Fibroblast of upper back skin (primary cell): ENCODE results near the gene HTR1D.

Experiments
- DNase-seq: peaks from one replicate; pipeline ENCODE4 v3.0.0-alpha.2; 2013

HTR1D gene

GRCh38 chr1:23184212-23184934 is 32.9 kb downstream of the HTR1D start:
- peak; percentile 48 for DNase-seq

GRCh38 chr1:23179862-23180261 is 37.4 kb downstream of the HTR1D start:
- no peak for DNase-seq

GRCh38 chr1:23178950-23179349 is 38.4 kb downstream of the HTR1D start:
- no peak for DNase-seq

- no peak for DNase-seq
Observed at GRCh38 chr1:23178414-23178813, 38.9 kb downstream of the HTR1D start.

- peak; percentile 78 for DNase-seq
Observed at GRCh38 chr1:23177438-23178380, 39.6 kb downstream of the HTR1D start.

GRCh38 chr1:23177031-23177430 is 40.3 kb downstream of the HTR1D start:
- DNase-seq = no peak

- DNase-seq = no peak
Observed at GRCh38 chr1:23174426-23175110, 42.7 kb downstream of the HTR1D start.

GRCh38 chr1:23171181-23171755 is 46.0 kb downstream of the HTR1D start:
- no peak for DNase-seq

GRCh38 chr1:23169727-23170335 is 47.5 kb downstream of the HTR1D start:
- peak; percentile 68 for DNase-seq

- DNase-seq = no peak
Observed at GRCh38 chr1:23169195-23169575, 48.1 kb downstream of the HTR1D start.

GRCh38 chr1:23168445-23169194 is 48.7 kb downstream of the HTR1D start, which contains the start of gene LUZP1:
Gene LUZP1, minus strand, starts transcription at chr1:23168856.
- peak; percentile 87 for DNase-seq

- DNase-seq = no peak
Observed at GRCh38 chr1:23168079-23168444, 49.2 kb downstream of the HTR1D start.

- DNase-seq = peak; percentile 76
Observed at GRCh38 chr1:23167353-23168078, 49.8 kb downstream of the HTR1D start.

GRCh38 chr1:23166854-23167253 is 50.4 kb downstream of the HTR1D start:
- DNase-seq = no peak

GRCh38 chr1:23163395-23163794 is 53.9 kb downstream of the HTR1D start:
- no peak for DNase-seq

GRCh38 chr1:23159963-23160877 is 57.1 kb downstream of the HTR1D start:
- no peak for DNase-seq

- no peak for DNase-seq
Observed at GRCh38 chr1:23156940-23157339, 60.4 kb downstream of the HTR1D start.

GRCh38 chr1:23152966-23153684 is 64.2 kb downstream of the HTR1D start:
- no peak for DNase-seq

GRCh38 chr1:23150742-23151141 is 66.6 kb downstream of the HTR1D start:
- no peak for DNase-seq
